HG03575 (cell line): Measurements from ENCODE around the gene MSI2.

ENCODE experiments used
- ATAC-seq: cut with Tn5 transposase; IDR thresholded peaks from one replicate; pipeline ENCODE4 v1.9.1; 2021; ENCODE audit not compliant: unreplicated experiment, insufficient number of reproducible peaks, low FRiP score; ENCODE audit errors: extremely low read depth

MSI2 gene

DNA sequence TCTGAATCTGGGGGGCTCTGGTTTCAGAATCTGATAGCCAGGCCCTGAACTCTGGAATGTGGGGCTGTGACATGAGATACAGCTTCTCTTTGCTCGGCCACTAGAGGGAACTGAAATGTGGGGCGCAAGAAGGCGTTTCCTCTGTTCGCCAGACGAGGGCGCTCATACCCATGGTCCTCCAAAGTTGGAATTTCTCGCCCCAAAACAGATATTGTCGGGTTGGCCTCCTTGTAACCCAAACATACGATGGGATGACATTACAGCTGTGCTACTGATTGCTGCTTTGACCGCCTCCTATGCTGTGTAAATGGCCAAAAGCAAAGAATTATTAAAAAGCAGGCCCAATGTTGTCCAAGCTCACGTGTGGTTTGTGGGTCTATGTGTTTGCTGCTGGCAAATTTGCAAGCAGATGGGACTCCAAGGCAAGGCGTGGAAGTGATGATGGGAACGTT, 13.1 kb upstream of the MSI2 start:
- no peak for ATAC-seq

DNA sequence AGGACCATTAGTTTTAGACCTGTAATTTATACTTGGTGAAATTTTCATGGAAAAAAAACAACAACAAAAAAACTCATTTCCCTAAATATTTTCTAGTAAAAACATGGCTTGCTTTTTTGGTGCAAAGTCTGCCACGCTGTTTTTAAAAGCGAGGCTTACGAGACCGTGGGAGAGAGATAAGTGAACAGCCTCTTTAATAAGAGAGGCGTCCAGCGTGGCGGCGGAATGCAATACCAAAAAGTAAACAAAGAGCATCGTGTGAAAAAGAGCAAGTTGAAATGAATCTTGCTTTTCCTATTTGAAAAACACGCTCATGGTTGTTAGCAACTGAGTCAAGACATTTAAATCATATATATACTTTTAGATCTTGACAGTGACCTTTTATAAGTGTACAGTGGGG, 10.5 kb upstream of the MSI2 start:
- ATAC-seq: no peak

DNA sequence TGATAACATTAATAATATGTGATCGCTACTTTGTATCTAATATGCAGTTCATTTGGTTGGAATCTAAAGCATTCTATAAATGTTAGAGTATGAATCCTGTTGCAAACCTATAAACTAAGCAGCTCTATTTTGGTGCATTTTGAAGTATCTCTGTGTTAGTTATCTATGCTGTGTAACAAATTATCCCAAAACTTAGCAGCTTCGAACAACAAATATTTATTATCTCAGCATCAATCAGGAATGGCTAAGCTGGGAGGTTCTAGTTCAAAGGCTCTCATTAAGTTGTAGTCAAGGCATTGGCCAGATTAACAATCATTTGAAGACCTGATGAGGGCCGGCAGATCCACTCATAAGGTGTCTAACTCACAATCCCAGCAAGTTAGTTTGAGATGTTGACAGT, 10.1 kb upstream of the MSI2 start:
- no peak for ATAC-seq

DNA sequence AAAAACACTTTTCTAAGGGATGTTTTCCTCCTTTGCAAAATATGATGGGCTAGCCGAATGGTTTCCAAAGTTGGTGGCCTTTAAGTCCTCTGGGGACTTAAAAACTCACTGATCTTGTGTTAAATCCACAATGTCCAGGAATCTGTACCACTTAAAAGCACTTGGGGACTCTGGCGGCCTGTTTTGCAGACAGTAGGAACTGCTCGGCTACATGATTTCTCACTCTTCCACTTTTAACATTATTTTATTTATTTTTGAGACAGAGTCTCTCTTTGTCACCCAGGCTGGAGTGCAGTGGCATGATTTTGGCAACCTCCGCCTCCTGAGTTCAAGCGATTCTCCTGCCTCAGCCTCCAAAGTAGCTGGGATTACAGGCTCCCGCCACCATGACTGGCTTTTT, 9.1 kb upstream of the MSI2 start:
- ATAC-seq: no peak

DNA sequence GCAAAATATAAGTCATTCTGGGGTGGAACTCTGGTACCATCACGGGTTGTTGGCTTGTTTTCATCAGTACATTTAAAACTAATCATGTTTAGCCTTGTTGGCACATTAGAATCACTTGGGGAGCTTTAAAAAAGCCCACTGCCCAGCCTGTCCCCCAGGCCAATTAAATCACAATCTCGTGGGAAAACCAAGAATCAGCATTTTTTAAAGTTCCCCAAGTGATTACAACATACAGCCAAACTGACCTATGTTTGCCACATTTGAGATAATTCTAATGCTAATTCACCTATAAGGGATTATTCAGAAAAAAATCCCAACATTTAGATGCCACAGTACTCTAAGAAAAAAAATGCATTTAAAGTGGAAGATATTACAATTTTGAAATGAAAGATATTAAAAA, 8.4 kb upstream of the MSI2 start:
- no peak for ATAC-seq

DNA sequence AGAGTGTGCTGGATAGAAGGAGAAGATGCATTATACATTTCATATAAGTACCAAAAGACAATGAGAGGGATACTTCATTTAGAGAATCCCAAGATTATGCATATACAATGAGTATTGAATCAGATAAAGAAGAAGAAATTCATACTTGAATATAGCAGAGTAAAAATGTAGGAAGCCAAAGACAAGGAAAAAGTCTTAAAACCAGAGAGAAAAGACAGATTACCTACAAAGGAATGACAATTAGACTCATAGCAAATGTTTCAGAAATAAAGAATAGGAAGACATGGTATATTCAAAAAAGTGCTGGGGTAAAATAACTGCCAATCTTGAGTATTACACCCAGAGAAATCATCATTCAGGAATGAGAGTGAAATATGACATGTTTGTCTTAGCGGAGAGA, 6.8 kb upstream of the MSI2 start:
- no peak for ATAC-seq

DNA sequence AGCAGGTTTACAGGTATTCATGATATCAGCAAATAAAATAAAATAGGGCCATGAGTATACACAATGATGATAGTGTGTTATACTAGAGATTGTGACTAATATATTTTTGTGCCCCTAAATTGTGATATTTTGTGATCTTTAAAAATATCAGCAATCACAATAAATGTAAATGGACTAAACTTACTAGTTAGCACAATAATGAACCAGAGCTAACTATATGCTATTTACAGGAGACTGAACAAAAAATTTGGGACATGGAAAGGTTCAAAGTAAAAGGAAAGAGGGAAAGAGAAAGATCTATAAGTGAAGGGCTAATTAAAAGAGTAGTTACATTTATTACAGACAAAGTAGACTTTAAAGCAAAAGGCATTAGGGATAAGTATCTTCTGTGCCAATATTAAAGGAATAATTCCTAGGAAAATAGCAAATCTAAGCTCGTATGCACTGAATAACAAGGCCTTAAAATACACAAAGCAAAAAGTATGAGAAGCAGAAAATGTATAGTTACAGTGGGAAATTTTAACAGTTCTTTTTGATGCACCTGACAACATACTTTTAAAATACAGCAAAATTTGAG, 5.0 kb upstream of the MSI2 start:
- ATAC-seq: no peak

DNA sequence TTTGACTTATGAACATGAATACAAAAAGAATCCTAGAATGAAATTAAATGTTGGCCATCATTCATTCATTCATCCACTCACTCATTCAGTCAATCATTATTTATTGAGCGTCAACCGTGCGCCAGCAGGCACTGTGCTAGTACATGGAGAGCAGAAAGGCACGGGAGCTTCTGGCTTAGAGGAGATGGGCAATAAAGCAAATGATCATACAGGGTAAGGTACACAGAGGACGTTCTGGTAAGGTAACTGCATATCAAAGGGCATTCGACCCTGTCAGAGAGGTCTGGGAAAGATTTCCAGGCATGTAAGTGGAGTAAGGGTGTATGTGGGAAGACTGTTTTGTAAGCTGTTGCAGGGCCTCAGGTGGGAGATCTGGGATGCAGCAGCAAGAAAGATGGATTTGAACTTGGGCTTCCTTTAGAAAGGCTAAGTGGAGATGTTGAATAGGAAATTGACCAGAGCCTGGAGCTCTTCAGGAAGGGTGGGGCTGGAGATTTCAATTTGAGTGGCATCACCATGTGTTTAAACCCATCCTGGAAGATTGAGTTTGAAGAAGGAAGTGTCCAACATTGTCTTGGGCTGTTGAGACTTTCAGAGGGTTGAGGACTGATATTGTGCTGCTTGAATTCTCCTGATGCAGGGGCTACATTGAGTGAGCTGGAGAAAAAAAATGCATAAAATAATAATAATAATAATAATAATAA, 2.8 kb upstream of the MSI2 start:
- ATAC-seq: no peak

DNA sequence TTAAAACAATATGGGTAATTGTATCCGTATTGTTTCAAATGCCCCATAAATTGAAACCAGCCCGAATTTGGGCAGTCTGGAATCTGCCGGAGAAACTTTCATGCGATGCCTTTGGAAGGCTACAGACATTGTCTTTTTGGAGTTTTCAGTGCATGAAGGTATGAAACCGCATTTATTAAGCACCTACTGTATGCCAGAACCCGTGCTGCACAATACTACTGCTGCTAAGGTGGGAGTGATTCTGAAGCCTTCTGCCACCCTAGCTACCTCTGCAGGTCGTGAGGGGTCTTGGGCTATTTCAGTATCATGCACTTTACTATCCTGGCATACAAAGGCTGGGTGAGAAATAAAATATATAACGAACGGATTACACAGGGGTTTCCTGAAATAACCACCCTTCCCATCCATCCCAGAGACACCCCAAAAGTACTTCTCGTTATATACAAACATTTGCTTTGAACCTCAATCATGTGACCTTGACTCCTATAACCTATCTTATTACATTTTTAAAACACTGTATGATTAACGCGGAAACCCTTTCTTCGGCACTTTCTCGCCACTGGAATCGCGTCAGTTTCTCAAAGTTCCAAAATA, 1.0 kb upstream of the MSI2 start:
- ATAC-seq: no peak

DNA sequence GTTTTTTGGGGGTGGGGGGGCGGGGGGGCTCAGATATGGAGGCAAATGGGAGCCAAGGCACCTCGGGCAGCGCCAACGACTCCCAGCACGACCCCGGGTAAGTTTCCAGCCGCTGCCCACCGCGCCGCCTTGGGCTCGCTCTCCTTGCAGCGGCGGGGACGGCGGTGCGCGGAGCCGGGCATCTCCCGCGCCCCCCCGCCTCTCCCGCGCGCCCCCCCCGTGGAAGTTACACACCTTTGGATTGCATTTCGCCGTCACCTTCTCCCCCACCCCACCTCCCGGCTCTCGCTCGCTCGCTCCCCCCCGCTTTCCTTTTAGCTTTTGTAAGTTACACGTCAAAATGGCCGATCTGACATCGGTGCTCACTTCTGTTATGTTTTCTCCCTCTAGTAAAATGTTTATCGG, 387 bp downstream of the MSI2 start:
- ATAC-seq: no peak

DNA sequence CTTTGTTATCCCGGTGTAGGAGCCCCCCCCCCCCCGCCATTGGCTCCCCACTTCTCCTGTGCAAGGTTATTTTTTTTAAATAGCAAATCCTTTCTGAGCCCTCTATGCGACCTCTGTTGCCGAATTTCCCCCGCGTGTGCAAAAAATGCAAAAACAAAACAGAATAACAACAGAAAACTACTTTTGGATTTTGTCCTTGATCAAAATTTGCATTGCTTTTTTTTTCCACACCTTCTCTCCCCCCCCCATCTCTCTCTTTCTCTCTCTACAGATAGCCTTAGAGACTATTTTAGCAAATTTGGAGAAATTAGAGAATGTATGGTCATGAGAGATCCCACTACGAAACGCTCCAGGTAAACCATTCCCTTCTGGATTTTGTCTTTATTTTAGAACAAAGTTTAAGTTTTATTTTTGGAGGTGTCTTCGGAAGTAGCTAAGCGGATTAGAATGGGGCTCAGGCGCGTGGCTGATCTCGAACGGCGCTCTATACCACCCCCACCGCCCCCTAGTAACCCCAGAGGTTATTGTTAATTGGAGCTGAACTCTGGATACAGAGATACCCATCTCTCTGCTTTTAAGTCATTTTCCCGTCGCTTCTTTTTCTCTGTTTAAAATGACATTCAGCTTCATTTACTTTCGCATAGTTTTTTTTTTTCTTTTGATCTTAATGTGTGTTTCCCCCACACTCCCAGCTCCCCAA, 1.0 kb downstream of the MSI2 start:
- no peak for ATAC-seq

DNA sequence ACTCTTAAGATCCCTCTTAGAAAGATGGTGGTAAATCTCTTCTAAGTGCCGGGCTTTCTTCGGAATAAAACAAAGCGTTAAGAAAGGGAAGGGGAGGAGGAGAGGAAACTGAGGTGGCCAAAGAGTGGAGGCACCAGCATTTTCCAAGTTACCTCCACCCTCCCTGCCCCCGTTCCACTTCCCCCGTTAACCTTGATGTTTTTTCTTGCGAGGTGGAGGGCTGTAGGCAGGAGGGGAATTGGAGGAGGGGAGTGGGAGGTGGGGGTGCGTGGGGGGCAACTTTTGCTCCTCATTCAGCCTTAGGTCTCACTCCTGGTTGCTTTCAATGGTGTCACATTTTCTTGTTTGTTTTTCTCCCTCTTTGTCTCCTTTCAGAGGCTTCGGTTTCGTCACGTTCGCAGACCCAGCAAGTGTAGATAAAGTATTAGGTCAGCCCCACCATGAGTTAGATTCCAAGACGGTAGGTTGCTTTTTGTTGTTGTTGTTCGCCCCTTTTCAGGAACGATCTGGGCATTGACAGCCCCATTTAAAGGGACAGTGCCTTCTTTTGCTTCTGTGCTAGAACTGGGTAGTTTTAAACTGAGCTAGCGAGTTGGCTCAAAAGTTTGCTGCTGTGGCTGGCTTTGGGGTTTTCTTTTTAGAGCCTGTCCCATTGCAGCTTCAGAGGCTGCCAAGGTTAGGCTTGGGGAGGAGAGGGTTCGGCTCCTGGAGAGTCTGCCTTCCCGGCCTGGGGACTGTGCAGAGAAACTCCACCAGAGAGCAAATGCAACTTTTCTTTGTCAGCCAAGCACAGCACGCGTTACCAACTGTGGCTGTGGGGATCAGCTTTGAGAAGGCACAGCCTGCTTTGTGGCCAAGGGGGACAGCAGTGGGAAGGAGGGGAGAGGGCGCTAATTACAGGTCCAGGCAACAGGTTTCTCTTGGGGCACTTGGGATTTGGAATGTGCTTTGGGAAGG, 1.9 kb downstream of the MSI2 start:
- ATAC-seq: no peak

DNA sequence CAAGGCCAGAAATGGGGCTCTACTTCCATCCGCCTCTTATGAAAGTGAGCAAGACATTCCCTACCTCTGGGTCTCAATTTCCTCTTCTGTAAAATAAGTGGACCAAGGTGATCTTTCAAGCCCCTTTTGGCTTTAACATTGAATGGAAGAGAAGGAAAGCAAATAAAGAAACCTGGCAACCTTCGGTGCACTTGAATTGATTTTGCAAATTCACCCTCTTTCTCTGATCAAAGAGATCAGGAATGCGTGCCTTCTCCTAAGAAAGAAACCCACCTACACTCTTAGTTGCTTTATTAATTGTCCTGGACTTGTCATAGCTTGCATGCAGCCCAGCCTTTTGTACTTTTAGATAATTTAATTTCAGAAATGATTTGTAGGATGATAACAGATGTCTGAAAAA, 3.0 kb downstream of the MSI2 start:
- ATAC-seq: no peak

DNA sequence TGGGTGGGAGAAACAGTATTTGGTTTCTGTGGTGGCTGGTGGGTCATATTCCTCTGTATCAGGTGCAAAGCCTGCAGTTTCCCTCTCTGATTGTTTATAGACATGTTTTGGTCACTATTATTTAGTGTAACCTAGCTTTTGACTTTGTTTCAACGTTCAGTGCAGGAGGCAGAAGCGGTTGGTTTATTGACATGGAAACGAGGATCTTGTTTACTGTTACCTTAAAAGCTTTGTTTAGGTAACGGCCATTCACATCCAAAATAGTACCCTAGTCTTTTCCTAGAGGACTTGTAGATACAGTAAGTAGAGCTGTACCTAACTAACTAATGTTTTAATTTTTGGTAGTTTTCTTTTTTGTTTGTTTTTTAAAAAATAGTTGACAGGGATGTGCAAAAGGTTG, 3.5 kb downstream of the MSI2 start:
- no peak for ATAC-seq

DNA sequence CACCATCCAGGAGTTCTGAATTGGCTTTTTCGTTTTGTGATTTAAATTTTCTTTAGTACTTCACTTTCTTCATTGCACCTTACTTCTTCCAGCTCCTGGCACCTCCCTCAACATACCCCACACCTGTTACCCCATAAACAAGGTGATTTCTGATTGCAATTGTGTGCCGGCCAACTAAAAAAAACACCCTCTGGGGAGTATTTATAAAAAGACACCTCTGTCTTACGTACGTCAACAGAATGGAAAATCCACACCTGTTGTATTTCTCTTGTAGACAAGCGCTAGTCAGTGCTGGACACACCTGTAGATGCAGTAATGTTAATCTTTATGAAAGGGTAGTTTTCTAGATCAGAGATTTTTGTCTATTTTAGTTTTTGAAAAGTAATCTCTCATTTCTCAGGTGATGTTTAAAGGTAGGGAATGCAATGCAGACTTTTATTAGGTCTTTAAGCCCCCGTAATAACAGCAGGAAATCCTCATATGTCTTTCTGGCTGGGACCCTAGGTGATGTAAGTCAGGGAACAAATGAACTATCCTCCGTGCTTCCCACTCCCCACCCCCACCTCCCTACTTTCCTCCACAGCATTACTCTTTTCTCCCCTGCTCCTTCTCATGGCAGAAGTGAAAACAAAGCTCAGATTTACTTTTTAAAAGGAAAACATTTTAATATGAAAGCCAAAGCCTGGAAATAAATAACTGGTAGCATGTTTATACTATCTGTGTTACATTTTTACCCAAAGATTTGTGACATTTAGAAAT, 4.2 kb downstream of the MSI2 start:
- ATAC-seq: no peak

DNA sequence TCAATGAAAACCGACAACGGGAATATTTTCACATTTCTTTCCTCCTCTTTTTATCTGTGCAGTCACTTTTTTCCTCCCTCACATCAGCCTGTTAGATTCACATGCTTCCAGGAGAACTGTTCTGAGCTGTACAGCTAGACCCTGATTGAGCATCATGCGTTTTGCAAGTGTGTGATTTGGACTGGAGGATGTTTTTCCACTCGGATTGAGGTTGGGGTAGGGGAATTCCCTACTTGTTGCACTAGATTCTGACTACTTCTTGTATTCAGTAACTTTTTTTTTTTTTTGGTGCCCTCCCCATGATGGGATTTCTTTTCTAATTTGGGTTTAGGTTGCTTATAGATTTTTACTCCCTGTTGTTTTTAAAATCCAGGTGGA, 4.8 kb downstream of the MSI2 start:
- no peak for ATAC-seq

DNA sequence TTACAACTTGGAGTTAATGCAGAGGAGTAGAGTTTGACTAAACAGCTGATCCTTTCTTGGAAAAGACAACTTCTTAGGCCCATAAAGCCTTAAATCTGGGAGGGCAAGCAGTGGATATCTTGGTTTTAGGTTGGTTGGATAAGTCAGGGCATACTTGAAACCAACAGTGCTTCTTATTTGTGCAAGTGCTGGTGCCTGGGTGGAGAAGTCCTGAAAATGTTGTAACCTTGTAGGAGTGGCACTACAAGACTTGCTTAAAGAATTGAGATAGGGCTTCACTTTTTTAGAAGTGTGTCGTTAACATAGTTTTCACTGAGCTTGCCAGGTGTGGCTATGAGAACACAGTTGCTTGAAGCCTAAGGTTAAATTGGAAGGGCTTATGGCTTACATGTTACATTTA, 6.2 kb downstream of the MSI2 start:
- no peak for ATAC-seq

DNA sequence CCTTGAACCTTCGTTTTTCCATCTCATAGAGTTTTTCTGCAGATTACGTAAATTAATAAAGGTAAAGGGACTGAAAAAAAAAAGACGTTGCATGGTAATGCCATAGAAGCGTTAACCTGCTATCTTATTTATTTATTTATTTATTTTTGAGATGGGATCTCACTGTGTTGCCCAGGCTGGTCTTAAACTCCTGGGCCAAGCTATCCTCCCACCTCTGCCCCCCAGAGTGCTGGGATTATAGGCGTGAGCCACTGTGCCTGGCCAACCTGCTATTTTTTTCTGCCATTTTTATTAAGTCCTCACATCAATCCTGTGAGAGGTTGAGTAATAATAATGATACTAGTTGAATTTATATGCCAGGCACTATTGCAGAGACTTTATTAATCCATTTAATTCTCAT, 7.9 kb downstream of the MSI2 start:
- ATAC-seq: no peak
